ENCODE data around the gene INO80D.
"Not testable (repeated sequence)": the region's sequence is repeated elsewhere in the genome, so short reads cannot be mapped to it uniquely, and the experiment has no call there.

The INO80D gene

GRCh38 chr2:206105038-206105437 lies 19.1 kb upstream of the INO80D start:
- no peak overlapping the region for H3K9ac ChIP-seq
- no peak overlapping the region for H3K4me3 ChIP-seq
- no peaks in the 10 kb centered on the region for H3K9me3 ChIP-seq
- no peak for TF ChIP-seq Cebpa-rat (IDR thresholded peaks at IDR 0.05)
- H3K27ac ChIP-seq, result no peak overlapping the region
- no peaks in the 10 kb centered on the region for H4K20me1 ChIP-seq
- H3K27me3 ChIP-seq, result no peaks in the 10 kb centered on the region
- H3K4me1 ChIP-seq, result peaks cover 6% of the 10 kb centered on the region
- H3K4me2 ChIP-seq, result no peak overlapping the region
- peaks cover 4% of the 10 kb centered on the region; the same call in 1 of the 2 replicates for H3K36me3 ChIP-seq

- H3K4me1 ChIP-seq, result peaks cover 36% of the 10 kb centered on the region
- not testable (repeated sequence) for H4K20me1 ChIP-seq, H3K27ac ChIP-seq, H3K36me3 ChIP-seq, H3K9me3 ChIP-seq, H3K4me3 ChIP-seq, H3K9ac ChIP-seq, H3K4me2 ChIP-seq, H3K27me3 ChIP-seq
These were observed 12.9 kb upstream of the INO80D start for GRCh38 chr2:206098872-206099271.

GRCh38 chr2:206098471-206098870 lies 12.5 kb upstream of the INO80D start:
- Histone ChIP-seq H3K4me2 (no peak overlapping the region), H4K20me1 (no peaks in the 10 kb centered on the region), H3K9ac (no peak overlapping the region), H3K4me3 (no peak overlapping the region), H3K4me1 (peaks cover 36% of the 10 kb centered on the region), H3K36me3 (no peaks in the 10 kb centered on the region), H3K27ac (0 out of 2 replicates have a peak overlapping the region, but pooled peaks have one; percentile 5), H3K9me3 (no peaks in the 10 kb centered on the region), H3K27me3 (no peaks in the 10 kb centered on the region)
- TF ChIP-seq Cebpa-rat (IDR thresholded peaks at IDR 0.05), result no peak

- peak overlapping the region; percentile 74 for H3K4me2 ChIP-seq
- no peak for TF ChIP-seq Cebpa-rat (IDR thresholded peaks at IDR 0.05)
- no peaks in the 10 kb centered on the region for H3K9me3 ChIP-seq
- H3K27me3 ChIP-seq, result no peaks in the 10 kb centered on the region
- peak overlapping the region; percentile 89 for H3K27ac ChIP-seq
- H3K36me3 ChIP-seq, result no peaks in the 10 kb centered on the region
- no peak overlapping the region for H3K4me3 ChIP-seq
- H3K9ac ChIP-seq, result peak overlapping the region; percentile 59; the same call in 1 of the 2 replicates
- no peaks in the 10 kb centered on the region for H4K20me1 ChIP-seq
- H3K4me1 ChIP-seq, result peaks cover 36% of the 10 kb centered on the region
These were observed 10.9 kb upstream of the INO80D start for GRCh38 chr2:206096876-206097275.

- no peaks in the 10 kb centered on the region for H4K20me1 ChIP-seq
- H3K4me1 ChIP-seq, result peaks cover 36% of the 10 kb centered on the region
- H3K36me3 ChIP-seq, result no peaks in the 10 kb centered on the region
- H3K4me3 ChIP-seq, result no peak overlapping the region
- H3K27me3 ChIP-seq, result no peaks in the 10 kb centered on the region
- peak overlapping the region; percentile 74 for H3K4me2 ChIP-seq
- H3K27ac ChIP-seq, result peak overlapping the region; percentile 89
- peak overlapping the region; percentile 59 for H3K9ac ChIP-seq
- no peak for TF ChIP-seq Cebpa-rat (IDR thresholded peaks at IDR 0.05)
- no peaks in the 10 kb centered on the region for H3K9me3 ChIP-seq
These were observed 9.8 kb upstream of the INO80D start for GRCh38 chr2:206095536-206096332.

GRCh38 chr2:206092297-206092696 lies 6.3 kb upstream of the INO80D start:
- no peaks in the 10 kb centered on the region for H3K9me3 ChIP-seq
- no peak overlapping the region for H3K4me2 ChIP-seq
- peaks cover 45% of the 10 kb centered on the region for H3K4me1 ChIP-seq
- no peak overlapping the region for H3K27ac ChIP-seq
- no peak for TF ChIP-seq Cebpa-rat (IDR thresholded peaks at IDR 0.05)
- H3K36me3 ChIP-seq, result peaks cover 9% of the 10 kb centered on the region
- H3K4me3 ChIP-seq, result no peak overlapping the region
- H3K9ac ChIP-seq, result no peak overlapping the region
- no peaks in the 10 kb centered on the region for H4K20me1 ChIP-seq
- H3K27me3 ChIP-seq, result no peaks in the 10 kb centered on the region

- Histone ChIP-seq H3K27ac (peak overlapping the region; percentile 49; the same call in 1 of the 2 replicates), H3K4me3 (no peak overlapping the region), H3K36me3 (peaks cover 9% of the 10 kb centered on the region), H4K20me1 (peaks cover 6% of the 10 kb centered on the region; the same call in 1 of the 2 replicates), H3K9ac (no peak overlapping the region), H3K27me3 (no peaks in the 10 kb centered on the region), H3K4me1 (peaks cover 26% of the 10 kb centered on the region), H3K4me2 (peak overlapping the region; percentile 89), H3K9me3 (no peaks in the 10 kb centered on the region)
- no peak for TF ChIP-seq Cebpa-rat (IDR thresholded peaks at IDR 0.05)
These were observed 2.3 kb upstream of the INO80D start for GRCh38 chr2:206088248-206088647.

GRCh38 chr2:206086716-206087350 lies 859 bp upstream of the INO80D start:
- Histone ChIP-seq H3K9me3 (no peaks in the 10 kb centered on the region), H3K27ac (peak overlapping the region; percentile 100), H3K4me1 (peaks cover 35% of the 10 kb centered on the region), H3K4me3 (peak overlapping the region; percentile 80), H3K9ac (peak overlapping the region; percentile 100), H3K27me3 (no peaks in the 10 kb centered on the region), H3K36me3 (peaks cover 9% of the 10 kb centered on the region), H4K20me1 (peaks cover 14% of the 10 kb centered on the region; the same call in 1 of the 2 replicates), H3K4me2 (peak overlapping the region; percentile 89)
- no peak for TF ChIP-seq Cebpa-rat (IDR thresholded peaks at IDR 0.05)

GRCh38 chr2:206084870-206085741 lies 868 bp downstream of the INO80D start:
- H3K4me2 ChIP-seq, result peak overlapping the region; percentile 89
- peaks cover 32% of the 10 kb centered on the region for H4K20me1 ChIP-seq
- H3K27ac ChIP-seq, result peak overlapping the region; percentile 100
- H3K27me3 ChIP-seq, result no peaks in the 10 kb centered on the region
- no peaks in the 10 kb centered on the region for H3K9me3 ChIP-seq
- peak overlapping the region; percentile 80 for H3K4me3 ChIP-seq
- peak overlapping the region; percentile 100 for H3K9ac ChIP-seq
- no peak for TF ChIP-seq Cebpa-rat (IDR thresholded peaks at IDR 0.05)
- peaks cover 5% of the 10 kb centered on the region for H3K36me3 ChIP-seq
- peaks cover 38% of the 10 kb centered on the region for H3K4me1 ChIP-seq
